Activated T-cell treated with anti-CD3 and anti-CD28 coated beads for 1 hour (primary cell): ENCODE data around the gene ADPRHL1.
"Not testable (repeated sequence)": the region's sequence is repeated elsewhere in the genome, so short reads cannot be mapped to it uniquely, and the experiment has no call there.

ENCODE experiments used
- DNase-seq: peaks from one replicate; pipeline ENCODE4 v3.0.0-alpha.2; 2020; ENCODE audit warnings: low read depth

Gene ADPRHL1

DNA sequence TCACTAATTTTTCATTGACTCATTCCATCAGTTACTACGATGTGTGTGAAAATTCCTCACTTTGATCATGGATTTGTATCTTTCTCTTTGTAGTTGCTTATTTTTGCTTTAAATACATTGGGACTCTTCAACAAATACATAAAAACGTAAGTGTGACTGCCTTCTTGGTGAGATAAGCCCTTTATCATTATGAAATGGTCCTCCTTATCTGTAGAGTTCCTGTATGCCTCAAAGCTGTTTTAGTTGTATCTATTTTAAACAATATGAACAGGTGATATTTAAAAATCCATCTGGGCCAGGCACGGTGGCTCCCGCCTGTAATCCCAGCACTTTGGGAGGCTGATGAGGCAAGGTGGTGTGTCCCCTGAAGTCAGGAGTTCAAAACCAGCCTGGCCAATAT, 25.9 kb upstream of the ADPRHL1 start:
- DNase-seq, result no peak

GRCh38 chr13:113477724-113478123, 24.4 kb upstream of the ADPRHL1 start:
- no peak for DNase-seq

GRCh38 chr13:113476811-113477210, 23.5 kb upstream of the ADPRHL1 start:
- no peak for DNase-seq

- DNase-seq, result no peak
These were observed 22.6 kb upstream of the ADPRHL1 start for GRCh38 chr13:113475911-113476310.

- DNase-seq, result no peak
These were observed 22.0 kb upstream of the ADPRHL1 start for GRCh38 chr13:113475280-113475679.

GRCh38 chr13:113474179-113474578, 20.9 kb upstream of the ADPRHL1 start:
- no peak for DNase-seq

DNA sequence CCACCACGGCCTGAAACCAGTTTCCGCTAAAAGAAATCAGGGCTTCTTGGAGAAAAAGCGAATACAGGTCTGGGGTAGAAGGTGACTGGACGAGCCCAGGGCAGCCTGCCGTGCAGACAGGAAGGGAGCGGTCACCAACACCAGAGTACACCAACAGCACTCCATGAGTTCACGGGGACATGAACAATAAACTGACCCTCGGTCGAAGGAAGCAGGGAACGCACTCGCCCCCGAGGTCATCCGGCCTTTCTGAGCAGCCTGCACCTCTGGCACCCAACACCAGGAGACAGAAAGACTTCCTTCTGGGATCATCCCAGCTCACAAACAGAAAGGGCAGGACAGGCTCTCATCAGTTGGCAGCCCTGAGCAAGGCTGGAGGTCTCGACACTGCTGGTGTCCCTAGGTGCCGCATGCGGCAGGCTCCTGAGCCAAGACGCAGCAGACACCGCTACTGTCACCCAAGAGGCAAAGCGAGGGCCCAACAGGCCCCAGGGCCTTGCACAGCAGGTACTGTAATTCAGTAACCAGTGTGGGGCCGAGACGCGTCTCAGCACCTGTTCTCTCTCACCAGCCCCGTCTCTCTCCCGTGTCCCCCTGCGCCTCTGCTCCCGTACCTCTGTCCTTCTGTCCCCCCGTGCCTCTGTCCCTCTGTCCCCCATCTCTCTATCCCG, 19.2 kb upstream of the ADPRHL1 start:
- no peak for DNase-seq

GRCh38 chr13:113471844-113472243, 18.6 kb upstream of the ADPRHL1 start:
- DNase-seq, result no peak

- DNase-seq, result not testable (repeated sequence)
These were observed 17.4 kb upstream of the ADPRHL1 start for GRCh38 chr13:113470635-113471163.

DNA sequence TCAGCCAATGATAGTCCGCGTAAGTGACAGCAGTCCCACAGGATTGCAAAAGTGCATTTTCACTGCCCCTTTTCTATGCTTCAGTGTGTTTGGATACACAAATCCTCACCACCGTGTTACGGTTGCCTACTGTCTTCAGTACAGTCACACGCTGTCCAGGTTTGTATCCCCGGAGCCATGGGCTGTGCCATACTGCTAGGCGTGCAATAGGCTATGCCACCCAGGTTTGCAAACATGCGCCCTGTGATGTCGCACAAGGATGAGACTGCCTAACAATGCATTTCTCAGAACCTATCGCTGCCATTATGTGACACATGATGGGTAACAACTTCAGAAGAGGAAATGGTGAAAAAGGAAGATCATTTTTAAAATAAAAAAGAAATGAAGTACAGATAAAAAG, 16.8 kb upstream of the ADPRHL1 start:
- no peak for DNase-seq

DNA sequence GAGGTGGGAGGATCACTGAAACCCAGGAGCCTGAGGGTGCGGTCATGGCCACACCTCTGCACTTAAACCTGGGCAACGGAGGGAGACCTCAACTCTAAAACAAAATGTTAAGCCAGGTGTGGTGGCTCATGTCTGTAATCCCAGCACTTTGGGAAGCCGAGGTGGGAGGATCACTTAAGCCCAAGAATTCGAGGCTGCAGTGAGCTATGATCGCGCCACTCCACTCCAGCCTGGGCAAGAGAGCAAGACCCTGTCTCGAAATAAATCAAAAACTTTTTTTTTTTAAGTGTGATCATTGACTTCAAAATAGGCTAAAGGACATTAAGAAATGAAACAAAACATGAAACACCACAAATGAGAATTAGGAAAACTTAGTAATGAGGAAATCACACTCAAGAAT, 16.3 kb upstream of the ADPRHL1 start:
- no peak for DNase-seq

DNA sequence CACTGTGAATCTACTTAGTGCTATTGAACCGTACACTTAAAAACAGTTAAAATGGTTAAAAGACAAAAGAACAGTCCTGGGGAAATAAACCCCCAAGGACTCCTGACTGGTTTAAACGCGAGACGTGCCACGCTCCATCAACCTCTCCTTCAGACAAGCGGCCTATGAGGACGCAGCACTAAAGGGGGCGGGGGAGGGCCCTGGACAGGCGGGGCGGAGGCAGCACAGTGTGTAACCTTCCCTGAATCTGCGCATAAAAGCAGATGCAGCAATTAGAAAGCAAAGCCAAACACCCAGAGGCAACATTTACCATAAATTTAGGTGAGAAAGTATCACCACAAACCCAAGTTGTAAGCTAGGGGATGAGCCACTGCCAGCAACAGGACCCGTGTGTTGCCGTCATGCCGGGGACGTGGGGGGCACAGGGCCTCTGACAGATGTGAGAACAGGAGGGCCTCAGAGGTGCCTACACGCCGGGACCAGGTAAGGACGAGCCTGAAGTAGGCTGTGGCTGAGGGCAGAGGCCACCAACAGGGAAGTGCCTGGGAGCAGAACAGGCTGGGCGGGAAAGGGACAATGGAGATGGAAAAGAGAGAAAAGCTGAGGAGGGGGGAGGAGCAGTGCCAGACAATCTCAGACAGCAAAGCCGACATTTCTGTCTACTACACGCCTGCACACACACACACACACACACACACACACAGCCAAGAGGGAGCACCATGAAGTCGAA, 15.3 kb upstream of the ADPRHL1 start:
- no peak for DNase-seq

GRCh38 chr13:113468029-113468428, 14.7 kb upstream of the ADPRHL1 start:
- no peak for DNase-seq

- DNase-seq, result no peak
These were observed 13.1 kb upstream of the ADPRHL1 start for GRCh38 chr13:113466383-113466782.

DNA sequence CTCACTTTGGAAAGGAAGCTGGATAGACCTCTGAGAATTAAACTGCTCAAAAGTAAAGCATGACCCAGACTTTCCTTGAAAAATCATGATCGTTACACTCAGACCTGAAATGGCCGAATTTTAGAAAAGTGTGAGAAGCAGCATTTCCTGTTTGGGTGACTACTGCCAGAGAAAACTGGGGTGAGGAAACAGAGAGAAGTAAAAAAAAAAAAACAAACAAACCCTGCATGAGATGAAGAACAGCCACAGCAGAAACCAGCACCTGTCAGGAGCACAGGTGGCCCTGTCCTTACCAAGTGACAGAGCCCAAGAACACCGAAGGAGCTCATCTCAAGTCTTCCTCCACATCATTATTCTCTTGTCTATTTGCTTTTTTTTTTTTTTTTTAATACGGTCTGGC, 12.0 kb upstream of the ADPRHL1 start:
- DNase-seq, result no peak

DNA sequence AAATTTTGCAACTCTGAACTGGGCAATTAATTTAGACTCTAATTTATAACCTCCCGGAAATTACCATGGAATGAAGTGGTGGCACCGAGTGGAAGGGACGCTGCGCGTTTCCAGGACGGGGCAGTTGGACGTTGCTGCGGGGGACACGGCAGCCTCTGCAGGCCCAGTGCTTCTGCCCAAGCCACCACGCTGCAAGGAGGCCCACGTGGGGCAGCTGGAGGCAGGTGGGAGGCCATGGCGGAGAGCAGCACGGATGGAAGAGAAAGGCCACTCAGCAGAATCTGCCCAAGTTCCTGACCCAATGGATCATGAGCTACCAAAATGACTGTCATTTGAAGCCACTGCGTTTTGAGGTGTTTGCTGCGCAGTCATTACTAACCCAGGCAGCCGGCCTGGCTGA, 11.2 kb upstream of the ADPRHL1 start:
- DNase-seq, result no peak

- DNase-seq, result no peak
These were observed 7.9 kb upstream of the ADPRHL1 start for GRCh38 chr13:113461022-113461751.

GRCh38 chr13:113460599-113460998, 7.3 kb upstream of the ADPRHL1 start:
- DNase-seq, result no peak

DNA sequence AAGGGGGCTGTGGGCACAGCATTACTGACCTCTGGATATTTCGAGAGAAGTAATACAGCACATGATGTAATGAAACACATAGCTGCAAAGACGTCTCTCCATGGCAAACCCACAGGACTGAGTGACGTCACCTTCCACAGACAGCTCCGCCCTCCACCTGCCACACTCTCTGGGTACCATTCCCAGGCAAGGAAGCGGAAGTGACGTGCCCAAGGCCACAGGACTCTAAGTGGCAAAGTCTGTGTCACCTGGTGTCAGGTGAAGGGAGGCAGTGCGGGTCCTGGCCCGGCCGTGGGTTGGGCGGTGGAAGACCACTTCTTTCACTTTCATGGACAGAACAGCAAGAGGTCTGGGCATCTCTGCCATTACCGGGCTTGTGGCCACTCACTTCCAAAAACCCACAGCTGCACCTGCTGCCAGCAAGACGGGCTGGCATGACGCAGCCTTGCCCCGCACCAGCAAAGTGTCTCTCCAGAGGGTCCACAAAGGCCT, 6.8 kb upstream of the ADPRHL1 start:
- DNase-seq, result no peak

GRCh38 chr13:113458253-113459065, 5.2 kb upstream of the ADPRHL1 start:
- no peak for DNase-seq

DNA sequence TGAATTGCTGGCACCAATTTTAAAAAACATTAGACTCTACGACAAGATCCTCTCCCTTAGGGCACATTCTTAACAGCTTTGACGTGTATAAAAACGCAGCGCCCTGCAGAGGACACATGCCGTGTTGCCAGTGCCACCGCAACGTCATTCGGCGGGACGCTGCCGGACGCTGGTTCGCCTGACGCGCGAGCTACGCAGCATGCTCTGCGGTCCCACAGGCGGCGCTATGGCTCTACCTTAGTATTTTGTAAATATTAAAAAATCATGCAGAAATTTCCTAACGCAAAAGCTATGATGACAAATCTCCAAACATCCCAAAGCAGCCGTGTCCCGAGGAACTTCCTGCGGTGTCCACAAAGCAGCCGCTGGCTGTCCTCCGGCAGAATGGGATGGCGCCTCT, 4.2 kb upstream of the ADPRHL1 start:
- DNase-seq, result no peak
